ENCODE data around the gene FSD1. TPM values are rescaled to one million over a fixed set of nuclear protein-coding genes. Genes with fewer than 3 reads are reported as not detected.
"Not testable (repeated sequence)": the region's sequence is repeated elsewhere in the genome, so short reads cannot be mapped to it uniquely, and the experiment has no call there.

FSD1 gene
- total and polyA plus RNA-seq, 2 donors from 2014 or later = 0.85 to 1.1 TPM

- no peaks in the 10 kb centered on the region for H3K4me1 ChIP-seq (ENCODE audit: control insufficient read depth in 2 of 3, insufficient read depth in 2 of 3, low read depth in 1 of 3, low read length in 3 of 3)
- H3K36me3 ChIP-seq (ENCODE audit: control insufficient read depth in 2 of 3, insufficient read depth in 3 of 3, low read length in 3 of 3) = no peaks in the 10 kb centered on the region
- no peaks in the 10 kb centered on the region for H3K27me3 ChIP-seq (ENCODE audit: control insufficient read depth, insufficient read depth, low read length)
- no peaks in the 10 kb centered on the region for H3K9me3 ChIP-seq (ENCODE audit: control insufficient read depth in 2 of 3, insufficient read depth in 1 of 3, low read length in 3 of 3)
- FAIRE-seq (no peak), DNase-seq (no peak)
- H3K9ac ChIP-seq (ENCODE audit: low read length in 3 of 3) = no peak overlapping the region
- H3K27ac ChIP-seq (ENCODE audit: low read depth in 2 of 2, low read length in 2 of 2) = no peak overlapping the region
- no peak overlapping the region for H3K4me3 ChIP-seq (ENCODE audit: low read length in 3 of 3)
- intact Hi-C loops (cut with DNase I) = no loop called here
- TF ChIP-seq CTCF (IDR thresholded peaks at IDR 0.05; ENCODE audit: borderline replicate concordance, extremely low read depth, insufficient read depth) = no peak
Measured at GRCh38 chr19:4279530-4280422, 24.6 kb upstream of the FSD1 start.

- TF ChIP-seq CTCF (IDR thresholded peaks at IDR 0.05; ENCODE audit: borderline replicate concordance, extremely low read depth, insufficient read depth) = no peak
- Histone ChIP-seq H3K9ac (ENCODE audit: low read length in 3 of 3) (no peak overlapping the region), H3K4me1 (ENCODE audit: control insufficient read depth in 2 of 3, insufficient read depth in 2 of 3, low read depth in 1 of 3, low read length in 3 of 3) (no peaks in the 10 kb centered on the region), H3K9me3 (ENCODE audit: control insufficient read depth in 2 of 3, insufficient read depth in 1 of 3, low read length in 3 of 3) (no peaks in the 10 kb centered on the region), H3K4me3 (ENCODE audit: low read length in 3 of 3) (no peak overlapping the region), H3K36me3 (ENCODE audit: control insufficient read depth in 2 of 3, insufficient read depth in 3 of 3, low read length in 3 of 3) (no peaks in the 10 kb centered on the region), H3K27ac (ENCODE audit: low read depth in 2 of 2, low read length in 2 of 2) (no peak overlapping the region), H3K27me3 (ENCODE audit: control insufficient read depth, insufficient read depth, low read length) (no peaks in the 10 kb centered on the region)
- FAIRE-seq (no peak), DNase-seq (no peak)
- intact Hi-C loops (cut with DNase I) = no loop called here
Measured at GRCh38 chr19:4284176-4284958, 20.0 kb upstream of the FSD1 start.

- no peak overlapping the region for H3K4me3 ChIP-seq (ENCODE audit: low read length in 3 of 3)
- H3K4me1 ChIP-seq (ENCODE audit: control insufficient read depth in 2 of 3, insufficient read depth in 2 of 3, low read depth in 1 of 3, low read length in 3 of 3) = no peaks in the 10 kb centered on the region
- no peak overlapping the region for H3K27ac ChIP-seq (ENCODE audit: low read depth in 2 of 2, low read length in 2 of 2)
- no peaks in the 10 kb centered on the region for H3K27me3 ChIP-seq (ENCODE audit: control insufficient read depth, insufficient read depth, low read length)
- FAIRE-seq (no peak), DNase-seq (no peak)
- TF ChIP-seq CTCF (IDR thresholded peaks at IDR 0.05; ENCODE audit: borderline replicate concordance, extremely low read depth, insufficient read depth) = no peak
- intact Hi-C loops (cut with DNase I) = no loop called here
- H3K9ac ChIP-seq (ENCODE audit: low read length in 3 of 3) = no peak overlapping the region
- no peaks in the 10 kb centered on the region for H3K36me3 ChIP-seq (ENCODE audit: control insufficient read depth in 2 of 3, insufficient read depth in 3 of 3, low read length in 3 of 3)
- no peaks in the 10 kb centered on the region for H3K9me3 ChIP-seq (ENCODE audit: control insufficient read depth in 2 of 3, insufficient read depth in 1 of 3, low read length in 3 of 3)
Measured at GRCh38 chr19:4284974-4285373, 19.4 kb upstream of the FSD1 start.

- FAIRE-seq; H3K27ac ChIP-seq (ENCODE audit: low read depth in 2 of 2, low read length in 2 of 2); H3K9me3 ChIP-seq (ENCODE audit: control insufficient read depth in 2 of 3, insufficient read depth in 1 of 3, low read length in 3 of 3); H3K9ac ChIP-seq (ENCODE audit: low read length in 3 of 3); H3K4me3 ChIP-seq (ENCODE audit: low read length in 3 of 3); H3K27me3 ChIP-seq (ENCODE audit: control insufficient read depth, insufficient read depth, low read length); H3K36me3 ChIP-seq (ENCODE audit: control insufficient read depth in 2 of 3, insufficient read depth in 3 of 3, low read length in 3 of 3); H3K4me1 ChIP-seq (ENCODE audit: control insufficient read depth in 2 of 3, insufficient read depth in 2 of 3, low read depth in 1 of 3, low read length in 3 of 3); DNase-seq; intact Hi-C loops (cut with DNase I): not testable (repeated sequence)
Measured at GRCh38 chr19:4286141-4286540, 18.3 kb upstream of the FSD1 start.
